H1 (cell line): Measurements from ENCODE around the gene CRTC1. TPM values are rescaled to one million over a fixed set of nuclear protein-coding genes. Genes with fewer than 3 reads are reported as not detected.

ENCODE experiments used
- PHF8 ChIP-seq: fragments of 200-600 bp; sonication (generic); conservative IDR thresholded peaks from 2 replicates; pipeline ENCODE4 v1.7.1; 2012; ENCODE audit warnings: low read depth, mild to moderate bottlenecking, inconsistent platforms, low read length, moderate library complexity
- polyA plus RNA-seq, 7 experiments: library from polyadenylated mRNA; depleted of rRNA in 3 of 7; stranded (reverse) in 5 of 7; unstranded in 2 of 7; fragments of >200 nt in 5 of 7; fragments of 200-250 nt in 2 of 7; gene quantifications; 1 replicate in 5 of 7; 2 replicates in 1 of 7; 4 replicates in 1 of 7; pipeline versions ENCODE4 v1.2.1 to v1.2.3, GENCODE V29; 2011 to 2013; ENCODE audit warnings: missing spikeins in 2 of 7, mixed read lengths in 2 of 7
- total RNA-seq: library from RNA; stranded (reverse); fragmentation: NEBNext Ultra II Directional; extraction: Animal tissue kit (Norgen Biotek cat#: 25700); gene quantifications from 2 replicates; pipeline ENCODE4 v1.2.1, GENCODE V29; 2021
- TF ChIP-seq, protein P1 (sequence below): fragments of 300-600 bp; sonication (generic); IDR thresholded peaks from 2 replicates; pipeline ENCODE4 v1.7.1; 2012; ENCODE audit warnings: low read length, moderate library complexity, mild to moderate bottlenecking, inconsistent platforms; ENCODE audit not compliant: insufficient replicate concordance
- TF ChIP-seq, protein P2 (sequence below): IDR thresholded peaks from 2 replicates; pipeline ENCODE4 v1.6.1; 2011; ENCODE audit warnings: low read depth, mild to moderate bottlenecking, low read length; ENCODE audit not compliant: insufficient read depth

Gene CRTC1
- total and polyA plus RNA-seq, 2 of the 8 experiments (the other 6 are each of a cell fraction or from before 2014, with no cell fraction given) = 2.9 to 8.5 TPM

DNA sequence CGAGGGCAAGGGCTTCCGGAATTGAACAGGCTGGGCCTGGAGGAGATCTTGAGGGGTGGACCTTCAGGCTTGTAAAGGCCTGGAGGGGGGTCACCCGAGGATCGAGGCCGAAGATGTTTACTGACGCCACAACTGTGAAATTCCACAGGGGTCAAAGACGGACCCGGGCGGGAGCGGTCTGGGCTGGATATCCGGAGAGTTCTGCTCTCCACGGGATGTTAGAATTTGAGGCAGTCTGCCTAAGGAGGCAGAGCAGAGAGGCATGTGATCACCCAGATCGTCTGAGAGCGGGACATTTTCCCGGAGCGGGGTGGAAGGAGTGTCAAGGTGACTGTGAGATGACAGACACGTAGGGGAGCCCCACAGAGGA is 33.5 kb upstream of the CRTC1 start (continued):
- TF ChIP-seq PHF8 = no peak
- TF ChIP-seq, protein P1, sequence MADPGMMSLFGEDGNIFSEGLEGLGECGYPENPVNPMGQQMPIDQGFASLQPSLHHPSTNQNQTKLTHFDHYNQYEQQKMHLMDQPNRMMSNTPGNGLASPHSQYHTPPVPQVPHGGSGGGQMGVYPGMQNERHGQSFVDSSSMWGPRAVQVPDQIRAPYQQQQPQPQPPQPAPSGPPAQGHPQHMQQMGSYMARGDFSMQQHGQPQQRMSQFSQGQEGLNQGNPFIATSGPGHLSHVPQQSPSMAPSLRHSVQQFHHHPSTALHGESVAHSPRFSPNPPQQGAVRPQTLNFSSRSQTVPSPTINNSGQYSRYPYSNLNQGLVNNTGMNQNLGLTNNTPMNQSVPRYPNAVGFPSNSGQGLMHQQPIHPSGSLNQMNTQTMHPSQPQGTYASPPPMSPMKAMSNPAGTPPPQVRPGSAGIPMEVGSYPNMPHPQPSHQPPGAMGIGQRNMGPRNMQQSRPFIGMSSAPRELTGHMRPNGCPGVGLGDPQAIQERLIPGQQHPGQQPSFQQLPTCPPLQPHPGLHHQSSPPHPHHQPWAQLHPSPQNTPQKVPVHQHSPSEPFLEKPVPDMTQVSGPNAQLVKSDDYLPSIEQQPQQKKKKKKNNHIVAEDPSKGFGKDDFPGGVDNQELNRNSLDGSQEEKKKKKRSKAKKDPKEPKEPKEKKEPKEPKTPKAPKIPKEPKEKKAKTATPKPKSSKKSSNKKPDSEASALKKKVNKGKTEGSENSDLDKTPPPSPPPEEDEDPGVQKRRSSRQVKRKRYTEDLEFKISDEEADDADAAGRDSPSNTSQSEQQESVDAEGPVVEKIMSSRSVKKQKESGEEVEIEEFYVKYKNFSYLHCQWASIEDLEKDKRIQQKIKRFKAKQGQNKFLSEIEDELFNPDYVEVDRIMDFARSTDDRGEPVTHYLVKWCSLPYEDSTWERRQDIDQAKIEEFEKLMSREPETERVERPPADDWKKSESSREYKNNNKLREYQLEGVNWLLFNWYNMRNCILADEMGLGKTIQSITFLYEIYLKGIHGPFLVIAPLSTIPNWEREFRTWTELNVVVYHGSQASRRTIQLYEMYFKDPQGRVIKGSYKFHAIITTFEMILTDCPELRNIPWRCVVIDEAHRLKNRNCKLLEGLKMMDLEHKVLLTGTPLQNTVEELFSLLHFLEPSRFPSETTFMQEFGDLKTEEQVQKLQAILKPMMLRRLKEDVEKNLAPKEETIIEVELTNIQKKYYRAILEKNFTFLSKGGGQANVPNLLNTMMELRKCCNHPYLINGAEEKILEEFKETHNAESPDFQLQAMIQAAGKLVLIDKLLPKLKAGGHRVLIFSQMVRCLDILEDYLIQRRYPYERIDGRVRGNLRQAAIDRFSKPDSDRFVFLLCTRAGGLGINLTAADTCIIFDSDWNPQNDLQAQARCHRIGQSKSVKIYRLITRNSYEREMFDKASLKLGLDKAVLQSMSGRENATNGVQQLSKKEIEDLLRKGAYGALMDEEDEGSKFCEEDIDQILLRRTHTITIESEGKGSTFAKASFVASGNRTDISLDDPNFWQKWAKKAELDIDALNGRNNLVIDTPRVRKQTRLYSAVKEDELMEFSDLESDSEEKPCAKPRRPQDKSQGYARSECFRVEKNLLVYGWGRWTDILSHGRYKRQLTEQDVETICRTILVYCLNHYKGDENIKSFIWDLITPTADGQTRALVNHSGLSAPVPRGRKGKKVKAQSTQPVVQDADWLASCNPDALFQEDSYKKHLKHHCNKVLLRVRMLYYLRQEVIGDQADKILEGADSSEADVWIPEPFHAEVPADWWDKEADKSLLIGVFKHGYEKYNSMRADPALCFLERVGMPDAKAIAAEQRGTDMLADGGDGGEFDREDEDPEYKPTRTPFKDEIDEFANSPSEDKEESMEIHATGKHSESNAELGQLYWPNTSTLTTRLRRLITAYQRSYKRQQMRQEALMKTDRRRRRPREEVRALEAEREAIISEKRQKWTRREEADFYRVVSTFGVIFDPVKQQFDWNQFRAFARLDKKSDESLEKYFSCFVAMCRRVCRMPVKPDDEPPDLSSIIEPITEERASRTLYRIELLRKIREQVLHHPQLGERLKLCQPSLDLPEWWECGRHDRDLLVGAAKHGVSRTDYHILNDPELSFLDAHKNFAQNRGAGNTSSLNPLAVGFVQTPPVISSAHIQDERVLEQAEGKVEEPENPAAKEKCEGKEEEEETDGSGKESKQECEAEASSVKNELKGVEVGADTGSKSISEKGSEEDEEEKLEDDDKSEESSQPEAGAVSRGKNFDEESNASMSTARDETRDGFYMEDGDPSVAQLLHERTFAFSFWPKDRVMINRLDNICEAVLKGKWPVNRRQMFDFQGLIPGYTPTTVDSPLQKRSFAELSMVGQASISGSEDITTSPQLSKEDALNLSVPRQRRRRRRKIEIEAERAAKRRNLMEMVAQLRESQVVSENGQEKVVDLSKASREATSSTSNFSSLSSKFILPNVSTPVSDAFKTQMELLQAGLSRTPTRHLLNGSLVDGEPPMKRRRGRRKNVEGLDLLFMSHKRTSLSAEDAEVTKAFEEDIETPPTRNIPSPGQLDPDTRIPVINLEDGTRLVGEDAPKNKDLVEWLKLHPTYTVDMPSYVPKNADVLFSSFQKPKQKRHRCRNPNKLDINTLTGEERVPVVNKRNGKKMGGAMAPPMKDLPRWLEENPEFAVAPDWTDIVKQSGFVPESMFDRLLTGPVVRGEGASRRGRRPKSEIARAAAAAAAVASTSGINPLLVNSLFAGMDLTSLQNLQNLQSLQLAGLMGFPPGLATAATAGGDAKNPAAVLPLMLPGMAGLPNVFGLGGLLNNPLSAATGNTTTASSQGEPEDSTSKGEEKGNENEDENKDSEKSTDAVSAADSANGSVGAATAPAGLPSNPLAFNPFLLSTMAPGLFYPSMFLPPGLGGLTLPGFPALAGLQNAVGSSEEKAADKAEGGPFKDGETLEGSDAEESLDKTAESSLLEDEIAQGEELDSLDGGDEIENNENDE = no peak
- TF ChIP-seq, protein P2, sequence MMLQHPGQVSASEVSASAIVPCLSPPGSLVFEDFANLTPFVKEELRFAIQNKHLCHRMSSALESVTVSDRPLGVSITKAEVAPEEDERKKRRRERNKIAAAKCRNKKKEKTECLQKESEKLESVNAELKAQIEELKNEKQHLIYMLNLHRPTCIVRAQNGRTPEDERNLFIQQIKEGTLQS = no peak
